Activated effector memory CD4-positive, alpha-beta T cell treated with anti-CD3 and anti-CD28 coated beads, Interleukin-2, amount 50 U/mL, for 16 hours (primary cell): ENCODE measurements around the gene DOCK10.

Experiments
- DNase-seq: peaks from one replicate; pipeline ENCODE4 v3.0.0-alpha.2; 2020

DOCK10 gene

DNA sequence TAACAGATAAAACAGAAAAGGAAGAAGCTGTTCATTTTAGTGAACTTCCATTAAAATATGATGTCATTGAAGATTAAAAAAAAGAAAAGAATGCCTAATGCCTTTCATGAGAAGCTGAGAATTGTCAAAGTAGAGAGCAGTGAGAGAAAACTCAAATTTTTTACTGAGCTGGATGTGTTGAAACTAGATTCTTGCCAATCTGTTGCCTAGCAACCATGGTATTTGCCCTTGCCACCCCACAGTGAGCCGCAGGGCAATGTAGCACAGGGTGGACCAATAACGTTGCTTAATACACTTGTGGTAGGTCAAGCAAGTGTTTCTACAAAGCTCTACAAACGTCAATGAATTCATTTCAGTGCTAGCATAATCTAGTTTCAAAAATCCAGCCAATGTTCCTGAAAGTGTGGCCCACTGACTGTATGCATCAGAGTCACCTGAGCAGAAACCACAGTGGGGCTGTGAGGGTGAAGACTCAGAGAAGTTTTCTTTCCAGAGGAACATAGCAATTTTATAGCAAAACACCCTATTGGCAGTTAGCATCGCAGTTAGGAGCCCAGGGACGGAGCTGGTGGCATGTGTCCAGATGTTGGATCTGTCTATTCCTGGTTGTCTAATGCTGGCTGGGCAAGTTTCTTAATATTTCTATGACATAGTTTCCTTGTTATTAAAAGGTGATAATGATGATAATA, 132.2 kb downstream of the DOCK10 start:
- no peak for DNase-seq

DNA sequence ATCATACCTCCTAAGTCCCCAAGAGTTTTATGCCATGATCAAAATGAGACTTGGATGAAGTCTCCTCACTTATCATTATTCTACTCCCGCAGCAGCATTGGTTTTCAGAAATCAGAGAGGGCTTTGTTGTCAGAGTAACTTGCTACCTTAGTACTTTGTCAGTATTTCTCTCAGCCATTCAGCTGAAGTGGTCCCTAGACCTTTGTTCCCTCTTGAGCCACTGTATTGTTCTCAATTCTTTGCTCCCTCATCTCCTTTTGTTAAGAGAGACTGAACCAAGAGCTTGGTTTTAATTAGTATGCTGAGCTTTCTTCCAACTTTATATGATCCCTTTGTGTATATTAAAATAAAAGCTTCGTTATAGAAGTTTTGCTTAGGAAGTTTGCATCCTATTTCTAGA, 133.4 kb downstream of the DOCK10 start:
- DNase-seq = no peak

DNA sequence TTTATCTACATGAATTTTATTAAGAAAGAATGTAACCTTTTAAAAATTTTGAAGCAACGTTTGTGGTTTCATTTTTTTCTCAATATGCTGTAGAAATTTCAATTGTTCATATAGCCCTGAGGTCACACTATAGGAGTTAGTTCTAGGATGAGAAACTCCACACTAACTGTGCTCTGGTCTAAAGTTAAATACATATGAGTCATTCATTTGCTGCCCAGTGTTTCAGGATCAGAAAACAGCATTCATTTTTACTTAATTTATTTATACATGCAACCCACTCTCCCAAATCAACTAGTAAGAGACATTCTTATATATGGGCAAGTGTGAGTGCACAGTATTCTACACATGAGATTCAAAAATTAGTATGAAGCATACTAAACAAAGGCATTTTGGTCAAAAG, 137.9 kb downstream of the DOCK10 start:
- no peak for DNase-seq

DNA sequence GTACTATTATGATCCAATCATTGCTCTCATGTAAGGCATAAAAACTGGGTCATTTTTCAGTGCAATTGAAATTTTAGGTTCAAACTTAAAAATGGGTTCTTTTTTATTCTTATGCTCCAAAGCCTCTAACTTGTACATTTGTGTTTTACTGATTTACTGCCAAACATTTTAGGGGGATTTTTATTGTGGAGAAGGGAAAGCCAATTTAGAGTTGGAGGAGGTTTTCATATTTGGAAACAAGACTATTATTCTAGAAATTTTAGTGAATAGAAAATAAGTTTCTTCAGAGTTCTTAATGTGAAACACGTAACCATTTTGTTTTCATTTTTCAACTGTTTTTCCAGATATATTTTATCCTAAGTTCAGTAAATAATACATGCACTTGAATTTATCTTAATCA, 138.6 kb downstream of the DOCK10 start:
- no peak for DNase-seq

DNA sequence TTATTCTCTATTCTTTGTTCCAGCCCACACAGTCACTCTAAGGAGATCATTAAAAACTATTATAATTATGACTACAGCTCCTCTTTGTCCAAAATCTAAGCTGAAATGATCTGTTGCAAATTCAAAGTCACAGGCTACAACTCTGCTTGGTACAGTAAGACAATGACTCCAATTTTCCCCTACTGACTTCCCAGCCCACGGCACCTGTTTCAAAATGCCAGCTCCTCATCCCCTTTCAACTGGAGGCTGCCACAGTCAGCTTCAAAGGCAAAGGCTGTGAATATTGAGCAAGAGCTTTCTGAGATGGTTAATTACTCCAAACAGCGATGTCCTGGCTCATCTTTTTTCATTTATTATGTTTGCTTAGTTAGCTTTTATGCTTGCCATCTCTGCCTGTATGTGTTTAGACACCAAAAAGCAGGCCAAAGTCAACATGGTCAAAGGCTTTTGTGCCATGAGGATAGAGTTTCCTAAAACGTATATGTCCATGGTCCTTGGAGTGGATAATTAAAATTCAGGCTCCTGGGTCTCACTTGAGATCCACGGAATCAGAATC, 141.1 kb downstream of the DOCK10 start:
- DNase-seq = no peak

DNA sequence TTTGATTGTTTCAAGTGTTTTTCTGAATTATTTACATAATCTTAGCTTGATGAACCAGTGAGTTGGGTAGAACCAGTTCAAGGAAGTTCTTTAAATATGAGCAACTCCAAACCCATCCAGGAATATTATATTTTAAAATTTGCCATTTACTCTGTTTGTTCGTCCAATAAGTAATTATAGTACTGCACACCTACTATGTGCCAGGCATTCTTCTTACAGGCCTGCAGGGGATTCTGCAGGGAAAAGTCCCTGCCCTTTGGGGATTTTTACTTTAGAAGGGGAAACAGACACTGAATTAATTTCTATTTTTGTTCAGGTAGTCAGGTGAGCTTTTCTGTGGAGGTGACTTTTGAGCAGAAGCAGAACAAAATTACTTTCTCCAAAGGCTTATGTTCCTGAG, 146.9 kb downstream of the DOCK10 start:
- DNase-seq = no peak

DNA sequence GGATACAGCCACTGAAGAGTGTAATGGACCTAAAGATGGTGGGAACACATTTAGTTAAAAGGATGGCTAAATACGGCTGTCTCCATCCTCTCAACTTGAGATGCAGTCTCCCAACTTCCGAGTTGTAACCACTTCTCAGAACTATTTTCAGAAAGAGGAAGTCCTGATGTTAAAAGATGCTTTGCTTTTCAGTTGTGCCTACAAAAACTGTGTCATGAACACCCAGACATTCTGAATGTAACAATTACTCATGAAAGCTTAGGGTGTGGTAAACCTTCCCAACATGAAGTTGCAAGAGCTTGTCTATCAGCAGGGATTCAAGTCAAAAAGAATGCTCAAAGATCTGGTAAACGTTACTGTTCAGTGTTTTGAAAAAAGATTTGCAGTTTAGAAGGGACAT, 147.9 kb downstream of the DOCK10 start:
- no peak for DNase-seq

DNA sequence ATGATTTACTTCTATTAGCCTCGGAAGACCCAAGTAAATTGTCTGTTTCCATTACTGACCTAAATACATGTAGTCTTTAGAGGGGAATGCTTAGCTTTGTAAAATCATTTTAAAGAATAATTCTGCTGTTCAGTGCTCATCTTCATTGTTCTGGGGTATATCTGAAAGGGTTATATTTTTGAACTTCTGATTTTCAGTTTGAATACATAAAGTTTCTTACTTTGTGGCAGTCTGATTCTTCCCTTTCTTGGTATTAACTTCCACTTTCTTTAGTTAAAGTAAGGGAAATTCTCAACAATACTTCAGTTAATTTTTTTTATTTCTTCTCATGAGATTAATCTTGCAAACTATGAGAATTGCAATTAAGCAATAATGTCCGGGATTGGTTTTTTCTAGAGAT, 148.4 kb downstream of the DOCK10 start:
- DNase-seq = no peak

DNA sequence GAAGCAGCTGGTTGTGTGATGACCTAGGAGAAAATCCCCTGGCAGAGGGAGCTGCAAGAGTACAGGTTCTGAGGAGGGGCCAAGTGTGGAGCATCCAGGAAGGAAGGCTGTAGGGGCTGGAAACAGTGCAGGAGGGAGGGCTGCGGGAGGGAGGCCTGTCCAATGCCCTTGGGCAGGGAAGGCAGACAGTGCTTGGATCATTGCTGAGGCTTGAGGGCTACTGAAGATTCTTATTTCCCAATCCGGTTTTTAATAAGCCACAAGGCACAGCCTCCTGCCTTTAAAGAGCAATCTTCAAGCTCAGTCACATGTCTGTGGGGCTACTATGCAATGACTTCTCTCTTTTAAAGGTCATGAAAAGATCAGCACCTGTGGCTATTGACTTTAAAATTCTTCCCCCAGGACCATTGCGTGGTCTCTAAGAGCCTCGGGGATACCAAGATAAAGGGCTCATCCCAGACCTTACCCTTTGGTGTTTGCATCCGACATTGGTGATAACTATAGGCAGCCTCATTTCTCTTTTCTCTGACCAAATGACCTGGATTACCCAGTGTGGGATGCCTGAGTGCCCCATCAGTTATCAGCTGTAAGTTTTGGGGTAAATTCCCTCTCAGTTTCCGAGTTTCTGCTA, 149.6 kb downstream of the DOCK10 start:
- DNase-seq = no peak

DNA sequence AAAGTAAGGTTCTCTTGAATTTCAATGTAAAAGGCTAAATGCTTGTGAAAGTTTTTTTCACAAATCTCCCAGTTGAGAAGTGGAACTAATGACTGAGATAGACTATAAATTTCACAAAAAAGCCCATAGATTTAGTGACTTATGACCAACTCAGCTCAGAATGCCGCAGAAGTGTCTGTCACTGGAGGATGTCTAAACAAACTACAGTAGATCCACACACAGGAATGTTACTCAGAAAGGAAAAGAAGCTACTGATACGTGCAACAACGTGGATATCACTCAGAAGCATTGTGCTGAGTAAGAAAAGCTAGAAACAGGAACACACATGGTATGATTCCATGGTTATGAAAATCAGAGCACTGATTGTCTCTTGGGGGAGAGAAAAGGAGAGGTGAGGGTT, 151.9 kb downstream of the DOCK10 start:
- DNase-seq = no peak

DNA sequence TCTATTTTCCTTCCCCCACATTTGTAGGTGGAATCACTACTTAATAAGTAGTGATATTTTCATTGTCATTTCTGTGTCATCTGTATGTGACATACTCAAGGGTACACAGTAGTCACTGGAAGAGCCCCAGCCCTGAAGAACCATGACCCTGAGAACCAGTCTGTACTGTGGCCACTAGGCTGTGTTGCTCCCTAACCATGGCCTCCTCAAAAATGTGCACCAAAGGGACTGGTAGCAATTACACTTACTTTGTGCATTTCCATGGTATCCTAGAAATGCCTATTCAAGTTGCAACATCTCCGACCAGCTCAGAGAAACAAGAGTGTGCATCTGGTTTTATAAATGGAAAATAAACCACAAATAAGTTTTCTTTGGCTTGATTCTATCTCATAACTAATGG, 155.1 kb downstream of the DOCK10 start:
- DNase-seq = no peak

DNA sequence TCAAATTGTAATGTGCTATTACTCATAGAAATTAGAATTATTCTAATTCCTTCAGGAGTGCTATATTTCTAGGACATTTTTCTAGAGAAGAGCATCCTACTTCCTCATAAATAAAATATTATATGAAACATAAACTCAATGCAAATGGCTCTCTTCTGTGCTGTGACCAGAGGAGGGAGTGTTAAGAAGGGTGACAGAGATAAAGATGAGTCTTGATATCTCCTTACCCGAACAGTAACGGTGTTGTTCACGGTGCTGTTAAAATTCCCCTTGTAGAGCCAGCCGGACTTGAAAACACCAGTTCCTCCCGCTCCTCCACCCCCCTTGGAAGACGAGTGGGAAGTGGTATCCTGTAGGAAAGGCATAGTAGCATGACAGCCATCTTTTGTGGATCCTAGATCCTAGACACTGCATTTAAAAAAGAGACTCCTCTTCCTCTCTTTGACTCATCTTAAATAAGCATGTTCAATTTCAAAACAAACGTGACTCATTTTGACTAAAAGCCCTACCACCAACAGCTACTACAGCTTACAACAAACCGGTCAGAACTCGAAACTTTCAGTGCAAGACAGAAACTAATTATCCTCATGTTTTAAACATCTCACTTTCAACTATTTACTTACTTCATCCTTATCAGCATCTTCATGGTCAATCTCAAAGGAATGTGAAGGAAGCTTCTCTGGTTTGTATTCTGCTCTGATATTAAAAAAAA, 156.3 kb downstream of the DOCK10 start:
- no peak for DNase-seq

DNA sequence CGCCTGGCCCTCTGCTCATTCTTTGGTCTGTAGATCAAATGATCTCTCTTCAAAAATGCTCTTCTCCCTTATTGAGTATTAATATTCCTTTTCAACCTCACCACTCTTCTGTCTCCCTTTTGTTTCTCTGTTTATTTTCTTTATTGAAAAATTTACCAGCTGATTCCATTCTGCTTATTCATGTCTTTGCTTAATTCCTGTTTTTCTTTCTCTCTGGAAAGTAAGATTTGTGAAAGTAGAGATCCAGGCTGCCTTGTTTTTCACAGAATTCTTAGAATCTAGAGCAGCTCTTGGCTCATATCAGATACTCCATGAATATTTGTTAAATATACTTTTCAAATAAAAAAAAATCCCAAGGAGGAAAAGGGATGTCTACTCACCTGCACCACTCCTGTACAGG, 157.0 kb downstream of the DOCK10 start:
- DNase-seq = no peak

DNA sequence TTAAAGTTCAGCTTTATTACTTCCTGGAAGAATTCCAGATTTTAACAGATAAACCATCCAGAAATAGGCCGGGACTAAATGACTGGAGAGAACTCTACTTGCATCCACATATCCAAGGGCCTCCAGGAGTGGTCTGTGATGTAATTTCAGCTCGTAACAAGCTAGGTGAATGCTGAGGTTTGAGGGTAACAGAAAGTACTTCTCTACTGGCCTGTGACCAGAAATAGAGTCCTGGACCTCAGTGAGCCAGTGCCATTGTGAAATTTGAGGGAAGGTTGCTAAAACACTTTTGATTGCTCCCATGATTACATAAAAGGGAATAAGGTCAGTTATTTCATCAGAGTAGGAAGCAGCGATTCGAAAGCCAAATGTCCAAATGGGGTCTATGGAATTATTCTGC, 158.1 kb downstream of the DOCK10 start:
- no peak for DNase-seq

DNA sequence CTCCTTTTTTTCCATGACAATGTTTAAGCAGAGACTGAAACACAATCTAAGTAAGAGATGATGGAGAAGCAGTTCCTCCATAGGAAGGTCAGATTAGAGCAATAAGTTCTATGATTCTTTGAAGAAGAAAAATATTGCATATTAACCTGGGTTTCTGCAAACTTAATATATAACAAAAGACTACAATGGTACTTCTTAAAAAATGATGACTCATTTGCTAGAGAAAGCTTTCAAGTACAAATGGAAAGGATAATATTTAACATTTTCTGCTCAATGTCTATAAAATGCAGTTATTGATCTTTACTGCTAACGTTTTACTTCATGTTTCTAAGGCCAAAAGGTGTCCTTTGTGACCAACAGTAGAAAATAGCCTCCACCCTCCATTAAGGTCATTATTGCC, 158.6 kb downstream of the DOCK10 start:
- no peak for DNase-seq

DNA sequence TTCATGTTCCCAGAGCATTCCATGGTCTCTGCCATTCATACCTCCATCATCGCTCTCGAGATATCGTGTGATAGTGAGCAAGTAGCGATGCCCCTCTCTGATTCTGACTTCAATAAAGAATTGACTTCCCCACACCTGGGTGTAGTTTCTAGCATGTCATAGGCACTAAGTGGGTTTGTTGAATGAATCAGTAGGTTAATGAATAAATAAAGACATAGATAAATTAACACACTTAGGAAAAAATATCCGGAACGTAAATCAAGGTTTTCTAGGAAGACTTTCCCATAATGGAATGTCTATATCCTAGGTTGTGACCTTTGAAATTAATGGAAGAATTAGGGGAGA, 159.1 kb downstream of the DOCK10 start:
- DNase-seq = no peak

DNA sequence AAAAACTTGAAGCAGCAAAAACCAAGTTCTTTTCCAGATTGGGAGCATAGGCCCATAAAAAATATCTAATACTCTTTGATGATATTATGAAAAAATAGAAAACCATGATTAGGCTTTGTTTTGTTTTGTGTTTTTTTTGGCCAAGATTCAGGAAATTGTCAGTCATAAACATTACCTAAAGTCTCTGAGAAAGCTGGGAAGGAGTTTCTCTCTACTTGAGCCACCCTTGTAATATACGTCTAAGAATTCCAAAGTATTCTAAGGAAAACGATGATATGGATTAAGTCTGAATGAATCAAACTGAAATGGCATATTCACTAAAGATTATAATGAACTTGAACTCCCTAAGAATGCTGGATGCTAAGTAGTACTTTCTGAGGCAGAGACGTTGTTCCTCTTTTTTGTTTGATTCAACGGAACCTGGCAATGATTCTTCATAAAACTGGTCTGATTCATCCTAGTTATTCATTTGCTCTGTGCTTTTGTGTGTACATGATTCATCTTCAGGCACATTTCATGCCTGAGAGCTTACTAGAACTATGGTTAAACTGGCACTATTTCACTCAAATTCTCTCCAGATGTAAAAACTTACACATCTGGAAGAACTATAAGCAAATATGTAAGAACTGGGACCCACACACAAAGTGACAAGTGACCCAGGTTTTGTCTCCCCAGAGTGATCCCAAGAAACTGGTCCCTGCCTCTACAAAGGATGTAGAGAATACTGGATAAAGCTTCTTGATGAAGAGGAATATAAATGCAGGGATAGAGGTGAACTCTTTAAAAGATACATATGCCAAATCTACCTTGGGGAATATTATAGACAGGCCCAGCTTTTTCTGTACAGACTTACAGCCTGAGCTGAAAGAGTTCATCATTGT, 159.7 kb downstream of the DOCK10 start:
- no peak for DNase-seq

DNA sequence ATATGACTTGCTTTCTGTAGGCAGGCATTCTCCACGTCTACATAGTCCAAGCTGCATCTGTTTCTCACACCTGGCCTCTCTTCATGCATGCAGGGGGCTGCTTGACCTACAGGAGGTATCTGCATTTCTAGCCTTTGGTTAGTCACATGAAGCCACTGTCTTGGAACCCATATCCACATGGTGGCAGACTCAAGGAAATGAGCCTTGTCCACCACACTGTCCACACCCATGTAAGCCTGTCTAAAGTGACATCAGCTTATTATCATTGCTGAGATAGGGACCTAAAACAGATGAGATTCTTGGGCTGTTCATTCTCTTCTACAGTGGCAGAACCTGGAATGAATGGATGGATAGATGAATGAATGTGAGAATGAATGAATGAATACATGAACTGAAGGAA, 160.4 kb downstream of the DOCK10 start:
- DNase-seq = no peak

DNA sequence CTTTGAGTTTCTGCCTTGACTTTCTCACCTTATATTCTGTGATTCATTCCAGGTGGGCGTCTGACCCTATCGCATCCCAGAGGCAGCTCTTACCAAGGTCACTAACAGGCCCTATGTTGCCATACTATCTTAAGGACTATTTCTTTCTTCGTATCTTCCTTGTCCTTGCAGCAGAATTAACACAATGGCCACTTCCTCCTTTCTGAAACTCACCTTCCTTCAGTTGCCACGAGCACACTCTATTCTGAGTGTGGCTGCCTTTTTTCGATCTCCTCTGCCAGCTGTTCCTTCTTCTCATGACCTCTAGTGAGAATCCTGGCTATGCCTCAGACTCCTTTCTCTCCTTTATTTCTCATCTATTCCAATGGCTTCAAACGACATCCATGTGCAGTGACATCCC, 165.7 kb downstream of the DOCK10 start:
- DNase-seq = no peak

DNA sequence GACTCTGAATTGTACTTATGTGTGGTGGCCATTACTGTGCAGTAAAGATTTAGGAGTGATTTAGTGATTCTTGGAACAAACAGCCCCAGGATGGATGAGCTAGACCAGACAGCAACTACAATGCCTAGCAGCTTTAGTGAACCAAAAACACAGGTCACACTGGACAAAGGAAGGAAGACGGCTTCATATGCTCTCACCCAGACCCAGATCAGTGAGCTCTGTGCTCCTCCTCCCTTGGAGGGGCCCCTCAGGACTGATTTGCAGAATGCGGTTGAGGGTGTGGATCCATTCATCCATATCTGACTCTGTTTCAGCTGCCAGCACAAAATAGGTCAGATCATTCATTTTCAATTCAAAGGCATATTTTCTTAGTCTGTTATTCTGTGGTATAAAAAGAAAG, 166.4 kb downstream of the DOCK10 start:
- DNase-seq = no peak

DNA sequence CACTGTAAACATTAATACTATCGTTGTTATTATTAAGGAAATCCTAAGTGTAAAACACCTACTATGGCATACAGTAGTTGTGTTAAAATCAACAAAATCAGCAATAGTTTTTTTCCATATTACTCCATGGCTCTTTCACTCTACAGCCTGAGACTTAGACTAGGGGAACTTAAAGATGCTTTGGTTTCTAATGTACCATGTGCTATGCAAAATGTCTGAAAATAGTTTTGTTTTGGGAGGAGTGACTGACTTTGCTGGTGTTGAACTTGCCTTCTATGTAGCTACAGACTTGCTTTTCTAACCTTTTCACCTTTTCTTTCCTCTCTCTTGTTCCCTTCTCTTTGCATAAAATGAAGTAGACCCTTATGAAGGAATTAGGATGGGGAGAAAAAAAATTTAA, 167.1 kb downstream of the DOCK10 start:
- DNase-seq = no peak

DNA sequence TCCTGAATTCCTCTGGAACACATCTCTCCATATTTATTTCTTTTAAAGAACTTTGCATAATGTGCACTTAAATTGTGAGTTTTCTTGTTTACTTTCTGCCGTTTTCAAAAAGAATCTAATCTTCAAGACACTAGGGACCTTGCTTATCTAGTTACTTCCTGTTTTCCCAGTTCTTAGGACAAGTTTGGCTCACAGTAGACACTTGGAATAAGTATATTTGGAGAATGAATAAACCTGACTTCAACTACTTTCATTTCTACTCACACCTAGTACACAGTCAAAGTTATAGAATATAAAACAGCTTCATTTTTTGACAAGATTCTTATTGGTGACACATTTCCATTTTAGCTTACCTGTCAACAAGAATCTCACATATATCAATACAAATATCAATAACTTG, 170.5 kb downstream of the DOCK10 start:
- DNase-seq = no peak

DNA sequence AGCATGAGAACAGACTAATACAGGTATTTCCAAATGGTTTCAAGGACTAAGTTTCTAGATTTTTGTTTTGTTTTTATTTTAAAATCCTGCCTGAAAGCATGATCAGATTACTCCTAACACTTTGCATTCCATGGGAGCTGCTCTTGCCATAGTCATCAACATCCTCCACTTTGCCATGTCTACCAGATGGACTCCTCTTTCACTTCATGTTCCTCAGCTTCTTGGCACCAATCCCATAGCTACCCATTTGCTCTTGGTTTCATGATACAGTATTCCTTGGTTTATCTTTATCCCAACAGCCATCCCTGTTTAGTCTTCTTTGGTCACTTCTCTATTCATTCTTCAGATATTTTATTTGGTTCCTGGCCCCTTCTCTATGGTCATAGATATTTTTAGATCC, 171.9 kb downstream of the DOCK10 start:
- no peak for DNase-seq
